ENCODE data around the gene USP3. TPM values are rescaled to one million over a fixed set of nuclear protein-coding genes. Genes with fewer than 3 reads are reported as not detected.

The USP3 gene
- total RNA-seq, 4 donors from 2014 or later: 56.1 to 93.0 (median 73.7) TPM

GRCh38 chr15:63638839-63639238 lies 134.4 kb downstream of the USP3 start:
- no peak overlapping the region for H3K4me3 ChIP-seq
- peaks cover 0 to 86% (median 31%) of the 10 kb centered on the region in 4 donors for H3K36me3 ChIP-seq
- in situ Hi-C loops (cut with MboI; ENCODE audit: low pct_ligation_motif_present in 1 of 4, low pct_unique_long_range_greater_than_20kb in 1 of 4, low sequenced_read_pairs in 3 of 4): no loop called here
- TF ChIP-seq POLR2A (IDR thresholded peaks at IDR 0.05): no peak
- no peak for TF ChIP-seq CTCF (IDR thresholded peaks at IDR 0.05)
- no peak for TF ChIP-seq EP300 (IDR thresholded peaks at IDR 0.05; ENCODE audit: low read depth)
- no peak for DNase-seq
- intact Hi-C loops (cut with DNase I; ENCODE audit: low total_unique reads): no loop called here
- 93 to 100% methylated on average over 1 of the region's 1 CpG for WGBS, 2 donors (ENCODE audit: low coverage in 1 of 2)
- H3K27me3 ChIP-seq: no peaks in the 10 kb centered on the region
- H3K9me3 ChIP-seq: no peaks in the 10 kb centered on the region
- no peaks in the 10 kb centered on the region for H3K4me1 ChIP-seq
- H3K27ac ChIP-seq: no peak overlapping the region

GRCh38 chr15:63640146-63640545 lies 135.8 kb downstream of the USP3 start:
- in situ Hi-C loops (cut with MboI; ENCODE audit: low pct_ligation_motif_present in 1 of 4, low pct_unique_long_range_greater_than_20kb in 1 of 4, low sequenced_read_pairs in 3 of 4): no loop called here
- no peaks in the 10 kb centered on the region for H3K27me3 ChIP-seq
- H3K36me3 ChIP-seq: peaks cover 0 to 89% (median 34%) of the 10 kb centered on the region in 4 donors
- intact Hi-C loops (cut with DNase I; ENCODE audit: low total_unique reads): no loop called here
- TF ChIP-seq EP300 (IDR thresholded peaks at IDR 0.05; ENCODE audit: low read depth): no peak
- no peak for TF ChIP-seq POLR2A (IDR thresholded peaks at IDR 0.05)
- no peaks in the 10 kb centered on the region for H3K4me1 ChIP-seq
- no peak overlapping the region for H3K27ac ChIP-seq
- 83 to 96% methylated on average over 2 to 3 of the region's 3 CpGs for WGBS, 2 donors (ENCODE audit: low coverage in 1 of 2)
- no peak overlapping the region for H3K4me3 ChIP-seq
- DNase-seq: no peak
- no peaks in the 10 kb centered on the region for H3K9me3 ChIP-seq

Other genes starting within 250 kb of the USP3 start
- 1 to 10 TPM in 3 of 4 donors, under 1 TPM in 1; 0.80 to 9.7 (median 7.1) TPM for gene APH1B, start 227.0 kb upstream of the USP3 start, total RNA-seq
- 100 to 1,000 TPM; 121 to 392 (median 329) TPM for gene CA12, start 122.7 kb upstream of the USP3 start, total RNA-seq
- gene FBXL22, start 92.8 kb downstream of the USP3 start, total RNA-seq: 10 to 100 TPM in 1 of 4 donors, 1 to 10 TPM in 3; 3.0 to 28.1 (median 7.8) TPM

Data from transverse colon (tissue), 4 donors.